ENCODE measurements around the gene ARMC12.
"Not testable (repeated sequence)": the region's sequence is repeated elsewhere in the genome, so short reads cannot be mapped to it uniquely, and the experiment has no call there.

The ARMC12 gene

GRCh38 chr6:35736982-35737412 lies at the start of gene ARMC12:
Gene ARMC12, plus strand, starts transcription at chr6:35737032. Its CDS starts 77 bp downstream, at chr6:35737109.
- no peak for DNase-seq

GRCh38 chr6:35687658-35688604 lies 48.9 kb upstream of the ARMC12 start:
- no peak for DNase-seq

- no peak for DNase-seq
Measured at GRCh38 chr6:35688605-35689322, 48.1 kb upstream of the ARMC12 start, which contains the start of gene FKBP5. Gene FKBP5, minus strand, starts transcription at chr6:35688915. Its CDS starts 46,091 bp downstream, at chr6:35642824.

- not testable (repeated sequence) for DNase-seq
Measured at GRCh38 chr6:35690006-35690405, 46.8 kb upstream of the ARMC12 start.

GRCh38 chr6:35690484-35690883 lies 46.3 kb upstream of the ARMC12 start:
- DNase-seq: no peak

- DNase-seq: no peak
Measured at GRCh38 chr6:35691027-35691824, 45.6 kb upstream of the ARMC12 start.

GRCh38 chr6:35694462-35694861 lies 42.4 kb upstream of the ARMC12 start:
- no peak for DNase-seq

- DNase-seq: not testable (repeated sequence)
Measured at GRCh38 chr6:35698430-35698829, 38.4 kb upstream of the ARMC12 start.

GRCh38 chr6:35698858-35699257 lies 38.0 kb upstream of the ARMC12 start:
- DNase-seq: no peak

- DNase-seq: no peak
Measured at GRCh38 chr6:35703554-35703953, 33.3 kb upstream of the ARMC12 start.

GRCh38 chr6:35706468-35706867 lies 30.4 kb upstream of the ARMC12 start:
- DNase-seq: no peak

GRCh38 chr6:35707714-35708407 lies 29.0 kb upstream of the ARMC12 start:
- no peak for DNase-seq

- no peak for DNase-seq
Measured at GRCh38 chr6:35708585-35708984, 28.2 kb upstream of the ARMC12 start.

GRCh38 chr6:35710241-35710847 lies 26.5 kb upstream of the ARMC12 start:
- no peak for DNase-seq

GRCh38 chr6:35711731-35712130 lies 25.1 kb upstream of the ARMC12 start:
- DNase-seq: no peak

- DNase-seq: no peak
Measured at GRCh38 chr6:35713006-35713767, 23.6 kb upstream of the ARMC12 start.

GRCh38 chr6:35716798-35717197 lies 20.0 kb upstream of the ARMC12 start:
- DNase-seq: no peak

GRCh38 chr6:35717449-35718374 lies 19.1 kb upstream of the ARMC12 start:
- DNase-seq: no peak

- no peak for DNase-seq
Measured at GRCh38 chr6:35718375-35718736, 18.5 kb upstream of the ARMC12 start.

GRCh38 chr6:35718911-35719381 lies 17.9 kb upstream of the ARMC12 start:
- no peak for DNase-seq

All from NCI-H1417 treated with DMSO at 0.1 percent for 48 hours (cell line).